H1 (cell line): ENCODE results near the gene PHLDA2. TPM values are rescaled to one million over a fixed set of nuclear protein-coding genes. Genes with fewer than 3 reads are reported as not detected.

Experiments
- CTCF ChIA-PET: fragments of 300-600 bp; sonication (Branson Sonifier 250); formaldehyde crosslinking; loops from one replicate; lab custom pipeline; 2021; ENCODE audit not compliant: partially characterized antibody; lab: Charles Lee
- POLR2A ChIA-PET: fragments of 300-600 bp; sonication (Branson Sonifier 250); formaldehyde crosslinking; loops from one replicate; lab custom pipeline; 2021; ENCODE audit warnings: inconsistent platforms; ENCODE audit not compliant: partially characterized antibody; lab: Charles Lee
- DNase-seq, 2 experiments: peaks; one replicate each; pipeline versions ENCODE4 v3.0.0 to v3.0.0-alpha.2; 2010 to 2022; ENCODE audit warnings: low spot score in 2 of 2, low read depth in 1 of 2, mixed read lengths in 1 of 2
- FAIRE-seq: peaks from 2 replicates; lab custom pipeline; 2011; peaks lifted over from hg19 to GRCh38; lab: Jason Lieb, UNC
- H2AFZ ChIP-seq: 2 replicates; pipeline ENCODE4 v1.8.1; 2012; ENCODE audit warnings: low read length, inconsistent platforms
- H2AK5ac ChIP-seq: 2 replicates; pipeline ENCODE4 v1.6.1; 2013; ENCODE audit warnings: low read depth, low read length
- H2BK120ac ChIP-seq: replicated peaks from 2 replicates; pipeline ENCODE3; 2013; ENCODE audit warnings: low read depth, low read length, inconsistent platforms
- H2BK12ac ChIP-seq: 2 replicates; pipeline ENCODE4 v1.6.1; 2013; ENCODE audit warnings: low read depth, low read length
- H2BK15ac ChIP-seq: 2 replicates; pipeline ENCODE4 v1.6.1; 2013; ENCODE audit warnings: low read length
- H2BK20ac ChIP-seq: 2 replicates; pipeline ENCODE4 v1.6.1; 2013; ENCODE audit warnings: low read length
- H2BK5ac ChIP-seq: 2 replicates; pipeline ENCODE4 v1.6.1; 2013; ENCODE audit warnings: low read depth, low read length
- H3K14ac ChIP-seq: 2 replicates; pipeline ENCODE4 v1.6.1; 2013; ENCODE audit warnings: inconsistent platforms; ENCODE audit not compliant: insufficient read length
- H3K18ac ChIP-seq: 2 replicates; pipeline ENCODE4 v1.6.1; 2013; ENCODE audit warnings: low read length; ENCODE audit errors: extremely low read depth
- H3K23ac ChIP-seq: 2 replicates; pipeline ENCODE4 v1.6.1; 2013; ENCODE audit warnings: inconsistent platforms; ENCODE audit not compliant: insufficient read length
- H3K23me2 ChIP-seq: 2 replicates; pipeline ENCODE4 v1.6.1; 2013; ENCODE audit warnings: low read depth, low read length
- H3K27ac ChIP-seq: 2 replicates; pipeline ENCODE4 v1.6.1; 2011; ENCODE audit warnings: low read depth, low read length, inconsistent platforms
- H3K27me3 ChIP-seq, 4 experiments: replicated peaks in 1 of 4; 1 replicate in 1 of 4; 2 replicates in 3 of 4; pipeline versions ENCODE4 v1.6.1 to v1.8.1; 2011 to 2013; ENCODE audit warnings: low read length in 3 of 4, mild to moderate bottlenecking in 3 of 4, inconsistent platforms in 2 of 4, mixed read lengths in 2 of 4, moderate library complexity in 1 of 4; ENCODE audit not compliant: control insufficient read depth in 3 of 4, insufficient read depth in 3 of 4; ENCODE audit errors: extremely low read depth in 1 of 4
- H3K36me3 ChIP-seq, 4 experiments: 2 replicates each; pipeline versions ENCODE4 v1.6.1 to v1.8.1; 2011 to 2013; ENCODE audit warnings: mild to moderate bottlenecking in 4 of 4, low read length in 3 of 4, moderate library complexity in 2 of 4, control low read depth in 1 of 4, inconsistent platforms in 1 of 4; ENCODE audit not compliant: insufficient read depth in 4 of 4, control insufficient read depth in 2 of 4
- H3K4ac ChIP-seq: replicated peaks from 2 replicates; pipeline ENCODE3; 2013; ENCODE audit warnings: low read length, low read depth, mixed read lengths, inconsistent platforms; ENCODE audit not compliant: insufficient read length
- H3K4me1 ChIP-seq, 4 experiments: replicated peaks in 1 of 4; 1 replicate in 1 of 4; 2 replicates in 3 of 4; pipeline versions ENCODE4 v1.6.1 to v1.8.1; 2011 to 2013; ENCODE audit warnings: low read length in 3 of 4, inconsistent platforms in 2 of 4, mixed read lengths in 1 of 4; ENCODE audit not compliant: insufficient read depth in 4 of 4, control insufficient read depth in 3 of 4
- H3K4me2 ChIP-seq, 2 experiments: 2 replicates each; pipeline versions ENCODE4 v1.6.1 to v1.8.1; 2011 to 2013; ENCODE audit warnings: low read depth in 2 of 2, low read length in 2 of 2, control low read depth in 1 of 2, inconsistent platforms in 1 of 2, mild to moderate bottlenecking in 1 of 2; ENCODE audit not compliant: insufficient read depth in 1 of 2
- H3K4me3 ChIP-seq, 4 experiments: fragments of 200-600, 300-600 bp in 1 of 4; sonication (generic), shearing (Covaris generic), sonication (Bioruptor Twin) in 1 of 4; 2 replicates each; pipeline versions ENCODE4 v1.5.1 to v1.8.1; 2011 to 2016; ENCODE audit warnings: low read length in 4 of 4, low read depth in 3 of 4, control low read depth in 2 of 4, inconsistent platforms in 2 of 4, mild to moderate bottlenecking in 2 of 4, mixed read lengths in 1 of 4, moderate library complexity in 1 of 4; ENCODE audit not compliant: insufficient read depth in 2 of 4; ENCODE audit errors: extremely low read depth in 1 of 4
- H3K56ac ChIP-seq: replicated peaks from 2 replicates; pipeline ENCODE3; 2013; ENCODE audit warnings: low read depth, mild to moderate bottlenecking, mixed read lengths, low read length, inconsistent platforms; ENCODE audit not compliant: insufficient read length
- H3K79me1 ChIP-seq: 2 replicates; pipeline ENCODE4 v1.6.1; 2013; ENCODE audit warnings: low read depth, low read length, control low read depth
- H3K79me2 ChIP-seq, 2 experiments: 2 replicates each; pipeline versions ENCODE4 v1.6.1 to v1.8.1; 2012 to 2013; ENCODE audit warnings: low read length in 2 of 2, mild to moderate bottlenecking in 2 of 2, inconsistent platforms in 1 of 2; ENCODE audit not compliant: insufficient read depth in 2 of 2, control insufficient read depth in 1 of 2
- H3K9ac ChIP-seq, 4 experiments: replicated peaks in 1 of 4; 1 replicate in 1 of 4; 2 replicates in 3 of 4; pipeline versions ENCODE4 v1.6.1 to v1.8.1; 2011 to 2013; ENCODE audit warnings: low read depth in 3 of 4, low read length in 3 of 4, control low read depth in 2 of 4, mild to moderate bottlenecking in 2 of 4, moderate library complexity in 2 of 4, inconsistent platforms in 1 of 4; ENCODE audit errors: extremely low read depth in 1 of 4
- H3K9me3 ChIP-seq, 2 experiments: 2 replicates each; pipeline versions ENCODE4 v1.6.1 to v1.8.1; 2012 to 2013; ENCODE audit warnings: mild to moderate bottlenecking in 2 of 2, moderate library complexity in 2 of 2, control low read depth in 1 of 2, inconsistent platforms in 1 of 2, low read depth in 1 of 2, low read length in 1 of 2, mixed read lengths in 1 of 2; ENCODE audit not compliant: insufficient read depth in 2 of 2
- H4K20me1 ChIP-seq, 2 experiments: replicated peaks in 1 of 2; 2 replicates each; pipeline versions ENCODE3 to v1.8.1; 2011 to 2013; ENCODE audit warnings: inconsistent platforms in 2 of 2, low read length in 2 of 2, mild to moderate bottlenecking in 1 of 2; ENCODE audit not compliant: insufficient read depth in 2 of 2, control insufficient read depth in 1 of 2
- H4K5ac ChIP-seq: 2 replicates; pipeline ENCODE4 v1.6.1; 2013; ENCODE audit warnings: low read length, low read depth, mixed read lengths, inconsistent platforms; ENCODE audit not compliant: insufficient read length
- H4K8ac ChIP-seq: 2 replicates; pipeline ENCODE4 v1.8.0; 2013; ENCODE audit warnings: mild to moderate bottlenecking, moderate library complexity, low read length, inconsistent platforms; ENCODE audit not compliant: insufficient read depth; ENCODE audit errors: extremely low read depth
- H4K91ac ChIP-seq: replicated peaks from 2 replicates; pipeline ENCODE3; 2013; ENCODE audit warnings: low read length, mixed read lengths, inconsistent platforms; ENCODE audit not compliant: insufficient read length
- ASH2L ChIP-seq: fragments of 200-600, 300-600 bp; sonication (generic); IDR thresholded peaks from one replicate; pipeline ENCODE4 v1.7.1; 2017; ENCODE audit warnings: low read length
- BCL11A ChIP-seq, 2 experiments: IDR thresholded peaks; one replicate each; pipeline ENCODE4 v1.6.1; 2011; ENCODE audit warnings: low read depth in 2 of 2, low read length in 2 of 2, mild to moderate bottlenecking in 2 of 2
- CBX8 ChIP-seq: fragments of 300-800, 300-1000 bp; sonication (generic); IDR thresholded peaks from 2 replicates; pipeline ENCODE4 v1.7.1; 2016; ENCODE audit warnings: low read depth, low read length, borderline replicate concordance
- GABPA ChIP-seq: IDR thresholded peaks from 2 replicates; pipeline ENCODE4 v1.6.1; 2011; ENCODE audit warnings: mild to moderate bottlenecking, low read length, moderate library complexity, borderline replicate concordance; ENCODE audit not compliant: insufficient read depth
- RAD21 ChIP-seq, 2 experiments: IDR thresholded peaks in 1 of 2; conservative IDR thresholded peaks in 1 of 2; 2 replicates each; pipeline ENCODE4 v1.6.1; 2011; ENCODE audit warnings: low read depth in 2 of 2, low read length in 2 of 2, improper control_type of control experiment in 1 of 2, inconsistent platforms in 1 of 2, mild to moderate bottlenecking in 1 of 2, moderate library complexity in 1 of 2
- SIX5 ChIP-seq: IDR thresholded peaks from 2 replicates; pipeline ENCODE4 v1.6.1; 2011; ENCODE audit warnings: mild to moderate bottlenecking, low read depth, low read length
- SP2 ChIP-seq: IDR thresholded peaks from 2 replicates; pipeline ENCODE4 v1.6.1; 2012; ENCODE audit warnings: mild to moderate bottlenecking, low read length, inconsistent platforms
- SRF ChIP-seq: IDR thresholded peaks from 2 replicates; pipeline ENCODE4 v1.6.1; 2011; ENCODE audit warnings: mild to moderate bottlenecking, low read depth, low read length, moderate library complexity
- SUZ12 ChIP-seq: fragments of 200-600 bp; sonication (generic); IDR thresholded peaks from 2 replicates; pipeline ENCODE4 v1.6.1; 2012; ENCODE audit warnings: mild to moderate bottlenecking, inconsistent platforms, low read length, moderate library complexity, mixed read lengths
- WGBS, 2 experiments: shearing (Covaris generic) in 1 of 2; methylation state at CpG; one replicate each; pipeline versions ENCODE4 v1.1.6 to v1.1.7; 2013 to 2015; ENCODE audit warnings: low lambda C conversion rate in 2 of 2, mixed read lengths in 2 of 2, inconsistent platforms in 1 of 2, low coverage in 1 of 2, missing lambda C conversion rate in 1 of 2; ENCODE audit not compliant: insufficient replicate concordance in 2 of 2, insufficient coverage in 1 of 2, insufficient read length in 1 of 2; ENCODE audit errors: extremely low coverage in 1 of 2, missing lambda C conversion rate in 1 of 2; 5-methylcytosine and 5-hydroxymethylcytosine counted together
- polyA plus RNA-seq, 7 experiments: library from polyadenylated mRNA; depleted of rRNA in 3 of 7; stranded (reverse) in 5 of 7; unstranded in 2 of 7; fragments of >200 nt in 5 of 7; fragments of 200-250 nt in 2 of 7; gene quantifications; 1 replicate in 5 of 7; 2 replicates in 1 of 7; 4 replicates in 1 of 7; pipeline versions ENCODE4 v1.2.1 to v1.2.3, GENCODE V29; 2011 to 2013; ENCODE audit warnings: missing spikeins in 2 of 7, mixed read lengths in 2 of 7
- total RNA-seq: library from RNA; stranded (reverse); fragmentation: NEBNext Ultra II Directional; extraction: Animal tissue kit (Norgen Biotek cat#: 25700); gene quantifications from 2 replicates; pipeline ENCODE4 v1.2.1, GENCODE V29; 2021

Gene PHLDA2
- total and polyA plus RNA-seq, 2 of the 8 experiments (the other 6 are each of a cell fraction or from before 2014, with no cell fraction given) = 5.2 to 7.6 TPM

DNA sequence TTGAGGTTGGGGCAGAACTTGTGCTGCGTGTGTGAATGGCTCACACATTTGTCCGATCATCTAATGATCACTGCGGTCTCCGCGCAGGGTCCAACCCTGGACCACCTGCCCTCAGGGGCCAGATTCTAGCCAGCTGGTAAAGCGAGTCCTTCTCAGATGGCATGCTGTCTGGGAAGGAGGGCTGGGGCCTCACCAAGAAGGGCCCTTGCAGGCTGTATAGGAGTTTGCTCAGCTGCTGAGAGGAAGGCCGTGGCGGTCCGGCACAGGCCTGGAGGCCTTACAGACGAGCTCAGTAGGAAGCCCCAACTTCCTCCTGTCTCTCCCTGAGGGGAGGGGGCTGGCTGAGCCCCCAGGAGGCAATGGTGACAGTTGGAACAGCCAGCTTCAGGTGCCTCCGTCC, 13.7 kb downstream of the PHLDA2 start:
- H3K4ac ChIP-seq = no peak overlapping the region
- WGBS, 2 experiments = 96% methylated on average over 11 of the region's 11 CpGs; no CpG with 5 or more reads in 1 of the 2 experiments
- no peaks in the 10 kb centered on the region for H3K9me3 ChIP-seq
- H3K79me1 ChIP-seq = no peaks in the 10 kb centered on the region
- no peak overlapping the region for H3K9ac ChIP-seq
- no peaks in the 10 kb centered on the region for H3K23me2 ChIP-seq
- H2BK5ac ChIP-seq = no peak overlapping the region
- no peaks in the 10 kb centered on the region for H3K79me2 ChIP-seq
- no peak overlapping the region for H3K27ac ChIP-seq
- H2AK5ac ChIP-seq = 0 out of 2 replicates have a peak overlapping the region, but pooled peaks have one; percentile 39
- H3K18ac ChIP-seq = no peak overlapping the region
- H4K91ac ChIP-seq = no peak overlapping the region
- H3K27me3 ChIP-seq = no peaks in the 10 kb centered on the region
- no peak overlapping the region for H2BK15ac ChIP-seq
- no peak overlapping the region for H3K4me3 ChIP-seq
- FAIRE-seq (no peak), DNase-seq (no peak)
- H2BK120ac ChIP-seq = no peak overlapping the region
- H2BK12ac ChIP-seq = no peak overlapping the region
- peaks cover 0 to 4% of the 10 kb centered on the region in 2 experiments for H4K20me1 ChIP-seq
- H3K4me2 ChIP-seq = no peak overlapping the region
- H3K56ac ChIP-seq = no peak overlapping the region
- H3K4me1 ChIP-seq = peaks cover 0 to 19% (median 8%) of the 10 kb centered on the region in 4 experiments; a peak in 4 of 7 replicates
- no peak overlapping the region; the same call in 1 of the 2 replicates for H4K8ac ChIP-seq
- no peaks in the 10 kb centered on the region for H3K36me3 ChIP-seq
- ChIA-PET CTCF (interaction anchor here (0.8 to 3.2 kb wide), 8 partner anchors 10 to 682 kb away, joined by 3 to 14 read pairs (median 4); partner anchors contain the start of gene PHLDA2), POLR2A (interaction anchor here (1.2 to 1.3 kb wide), 2 partner anchors 12 to 14 kb away, joined by 5 read pairs; partner anchors contain the start of gene PHLDA2)
- no peak overlapping the region for H4K5ac ChIP-seq
- H3K14ac ChIP-seq = no peak overlapping the region
- no peak overlapping the region for H2BK20ac ChIP-seq
- TF ChIP-seq RAD21 (IDR thresholded peaks at IDR 0.05 in 1 of 2, conservative IDR thresholded peaks at IDR 0.05 in 1 of 2; ENCODE audit: low read depth in 2 of 2, low read length in 2 of 2) = no peak
- TF ChIP-seq CBX8 = no peak
- TF ChIP-seq SRF = no peak
- no peak for TF ChIP-seq GABPA
- TF ChIP-seq BCL11A (IDR thresholded peaks at IDR 0.05; ENCODE audit: low read depth in 2 of 2, low read length in 2 of 2) = no peak
- no peak for TF ChIP-seq ASH2L
- no peak for TF ChIP-seq SIX5
- no peak for TF ChIP-seq SP2
- TF ChIP-seq SUZ12 = no peak
- H2AFZ ChIP-seq = no peak overlapping the region
- no peak overlapping the region for H3K23ac ChIP-seq
